Ishikawa (cell line): Measurements from ENCODE around the gene ZCCHC2.

Source experiments
- EGR1 ChIP-seq: IDR thresholded peaks from 2 replicates; pipeline ENCODE4 v1.6.1; 2012
- MAX ChIP-seq: IDR thresholded peaks from 2 replicates; pipeline ENCODE4 v1.6.1; 2012
- TCF12 ChIP-seq: IDR thresholded peaks from 2 replicates; pipeline ENCODE4 v1.6.1; 2012; ENCODE audit warnings: low read depth

GRCh38 chr18:62531078-62531477, 8.3 kb downstream of the ZCCHC2 start:
- no peak for TF ChIP-seq EGR1
- no peak for TF ChIP-seq TCF12
- TF ChIP-seq MAX = no peak
